NCI-H2227 (cell line): ENCODE results near the gene EREG.

Source experiments
- DNase-seq: peaks from one replicate; lab custom pipeline; 2025; ENCODE audit not compliant: unreplicated experiment; lab: John Stamatoyannopoulos, UW

EREG gene

DNA sequence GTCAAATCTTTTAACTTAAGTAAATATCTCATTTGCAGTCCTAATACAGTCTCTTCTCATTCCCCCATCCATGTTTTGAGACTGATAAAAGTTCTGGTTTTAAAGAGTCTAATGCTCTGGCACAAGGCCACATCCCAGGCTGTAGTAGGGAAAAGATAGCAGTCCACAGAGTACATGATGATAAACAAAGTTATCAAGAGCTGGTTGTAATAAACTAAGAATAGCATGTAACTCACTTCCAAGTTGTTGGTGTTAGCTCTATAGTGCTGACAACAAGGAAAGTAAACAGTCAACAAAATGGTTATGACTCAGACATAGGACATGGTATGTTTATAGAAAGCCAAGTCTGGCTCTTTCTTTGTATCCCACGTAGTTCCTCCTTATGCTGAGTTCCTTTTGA is 58.2 kb downstream of the EREG start:
- no peak for DNase-seq

DNA sequence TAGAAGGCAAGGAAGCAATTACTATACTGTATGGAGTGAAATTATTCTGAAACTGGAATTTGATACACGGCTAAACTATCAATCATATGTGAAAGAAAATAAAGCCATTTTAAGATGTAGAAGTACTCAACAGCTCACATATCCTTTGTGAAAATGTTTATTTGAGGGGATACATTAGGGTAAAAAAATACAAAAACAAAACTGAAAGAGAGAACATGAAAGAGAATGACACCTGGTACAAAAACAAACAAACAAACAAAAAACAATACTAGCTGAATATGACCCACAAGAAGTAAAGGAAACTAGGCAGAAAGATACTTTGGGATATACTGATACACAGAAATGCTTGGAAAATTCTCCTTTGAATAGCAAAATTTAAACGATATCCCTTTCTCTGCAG is 59.2 kb downstream of the EREG start:
- no peak for DNase-seq

DNA sequence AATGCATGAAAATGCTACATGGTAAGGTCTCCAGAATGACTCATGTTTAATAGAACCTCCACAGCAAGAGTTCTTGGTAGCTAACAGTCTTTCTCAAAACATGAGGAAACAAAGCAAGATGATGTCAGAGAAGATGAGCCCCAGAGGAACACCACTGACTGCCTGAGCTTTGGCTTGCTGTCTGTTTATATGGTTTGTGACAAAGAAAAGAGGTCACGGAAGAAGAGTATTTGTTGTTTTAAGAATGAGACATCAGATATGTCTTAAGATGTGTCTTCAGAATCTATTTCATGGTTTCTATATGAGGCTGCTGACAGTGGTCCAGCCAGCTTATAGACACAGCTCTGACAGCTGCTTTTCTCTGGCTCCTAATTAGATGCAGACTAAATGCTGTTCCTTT is 61.2 kb downstream of the EREG start:
- DNase-seq = no peak

DNA sequence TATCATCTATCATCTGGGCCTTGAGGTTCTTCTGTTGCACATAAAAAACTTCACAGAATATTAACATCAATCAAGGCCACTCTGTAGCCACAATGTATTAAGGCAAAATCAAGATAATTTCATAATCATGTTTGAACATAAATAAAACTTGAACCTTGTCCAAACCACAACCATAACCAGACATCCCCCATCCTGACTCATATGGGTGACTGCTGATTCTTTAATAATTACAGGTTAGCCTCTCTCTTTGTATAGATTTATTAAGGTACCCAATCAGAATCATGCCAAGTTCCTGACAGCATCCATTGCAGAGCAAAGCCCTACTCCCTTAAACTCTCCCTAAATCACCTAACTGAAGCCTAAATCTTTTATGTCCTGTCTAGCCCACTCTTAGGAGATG is 63.3 kb downstream of the EREG start:
- no peak for DNase-seq

DNA sequence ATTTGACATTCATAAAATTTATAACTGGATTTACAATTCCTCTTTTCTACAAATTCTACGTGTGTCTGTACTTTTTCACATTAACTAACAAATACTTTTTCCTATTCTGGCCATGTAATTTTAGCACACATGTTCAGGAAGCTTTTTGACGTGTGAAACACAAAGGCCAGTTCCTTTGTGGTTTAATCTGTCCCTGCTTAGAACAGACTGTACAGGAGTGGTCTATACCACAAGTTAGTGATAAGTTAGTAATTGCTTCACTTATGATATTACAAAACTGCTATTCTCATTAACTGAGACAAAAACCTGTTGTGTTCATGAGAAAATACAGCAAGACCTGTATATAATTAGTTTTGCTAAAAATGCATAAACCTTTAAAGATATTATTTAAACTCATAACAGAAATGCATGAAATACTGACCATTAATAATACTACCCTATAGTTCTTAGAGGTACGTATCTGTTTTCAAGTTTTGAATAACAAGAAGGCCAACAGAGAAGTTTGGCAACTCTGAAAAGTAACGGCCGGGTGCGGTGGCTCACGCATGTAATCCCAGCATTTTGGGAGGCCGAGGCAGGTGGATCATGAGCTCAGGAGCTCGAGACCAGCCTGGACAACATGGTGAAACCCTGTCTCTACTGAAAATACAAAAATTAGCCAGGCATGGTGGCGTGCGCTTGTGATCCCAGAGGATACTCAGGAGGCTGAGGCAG is 66.3 kb downstream of the EREG start:
- no peak for DNase-seq

DNA sequence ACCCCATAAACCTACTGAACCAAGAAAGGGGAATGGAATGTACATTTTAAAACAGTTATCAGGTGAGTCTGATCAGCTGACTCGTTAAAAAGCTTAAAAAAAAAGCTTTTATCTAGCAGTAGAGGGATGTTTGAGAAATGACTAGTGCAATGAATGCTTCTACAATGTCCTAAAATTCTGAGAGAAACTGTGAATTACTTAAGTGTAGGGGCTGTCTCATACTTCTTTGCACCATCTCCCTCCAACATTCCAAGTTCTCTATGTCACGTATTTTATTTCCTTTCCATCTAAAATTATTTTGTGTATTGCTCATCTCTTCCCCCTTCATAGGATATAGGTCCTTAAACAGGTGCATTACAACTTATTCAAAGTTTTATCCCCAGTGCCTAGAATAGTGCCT is 68.1 kb downstream of the EREG start:
- no peak for DNase-seq

DNA sequence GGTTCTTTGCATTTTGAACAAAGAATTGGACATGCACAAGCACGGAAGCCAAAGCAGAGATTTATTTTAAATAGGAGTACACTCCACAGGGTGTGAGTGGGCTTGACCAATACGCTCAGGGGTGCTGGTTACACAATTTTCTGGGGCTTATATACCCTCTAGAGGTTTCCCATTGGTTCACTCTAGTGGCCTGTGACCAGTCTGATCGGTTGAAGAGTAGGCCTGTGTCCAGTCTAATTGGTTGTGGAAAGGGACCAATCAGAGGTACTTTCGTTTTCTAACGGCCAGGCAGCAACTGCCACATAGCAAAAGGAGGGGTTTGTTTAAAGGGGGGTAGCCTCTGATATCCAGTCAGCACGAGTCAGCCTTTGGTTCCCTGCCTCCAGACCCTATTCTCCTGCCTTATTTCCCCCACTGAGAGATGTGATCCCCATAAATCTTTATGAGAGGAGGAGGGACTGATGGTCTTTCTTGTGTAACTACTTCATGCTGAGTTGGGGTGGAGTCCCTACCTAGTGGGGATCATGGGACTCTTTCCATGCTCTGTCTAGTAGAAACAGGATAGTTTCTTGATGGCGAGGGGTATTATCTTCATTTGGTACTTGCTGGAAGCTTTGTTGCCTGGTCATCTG is 68.7 kb downstream of the EREG start:
- no peak for DNase-seq

DNA sequence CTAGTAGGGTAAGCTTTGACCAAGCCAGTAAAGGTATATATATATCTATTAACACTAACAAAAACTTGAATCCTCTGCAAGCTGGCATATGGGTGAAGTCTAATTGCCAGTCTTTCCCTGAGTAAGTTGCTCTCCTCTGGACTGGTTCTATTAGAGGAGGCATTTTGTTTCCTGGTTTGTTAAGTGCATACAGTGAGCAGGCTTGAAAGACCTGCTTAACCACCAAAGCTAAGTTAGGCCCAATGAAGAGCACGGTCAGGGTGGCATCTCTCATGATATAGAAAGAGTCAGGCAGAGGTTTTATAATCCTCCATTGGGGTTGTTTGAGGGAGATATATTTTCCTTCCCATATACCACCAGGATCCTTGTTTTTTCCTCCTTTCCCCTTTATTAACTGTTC is 70.4 kb downstream of the EREG start:
- DNase-seq = no peak

DNA sequence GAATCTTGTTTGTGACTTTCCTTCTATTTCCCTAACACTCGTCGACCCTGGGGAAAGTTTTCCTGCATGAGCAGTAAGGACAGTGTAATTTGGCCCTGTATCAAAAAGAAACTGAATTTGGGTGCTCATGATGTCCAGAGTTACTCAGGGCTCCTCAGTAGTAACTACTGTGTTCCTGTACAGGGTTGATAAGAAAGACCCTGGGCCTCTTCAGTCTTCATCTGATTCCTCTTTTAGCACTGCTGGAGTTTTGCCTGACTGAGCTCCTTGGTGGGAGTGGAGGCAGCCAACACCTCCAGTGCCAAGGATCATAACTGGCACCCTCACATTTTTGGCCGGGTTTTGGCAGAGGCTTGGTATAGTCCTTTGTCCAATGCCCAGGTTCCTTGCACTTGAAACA is 72.9 kb downstream of the EREG start:
- DNase-seq = no peak
